Loucy (cell line): ENCODE measurements around the gene CHN2.

Experiments
- CTCF ChIP-seq: fragments of 200-600 bp; sonication (generic); conservative IDR thresholded peaks from 2 replicates; pipeline ENCODE4 v1.5.1; 2014; ENCODE audit warnings: mild to moderate bottlenecking, antibody characterized with exemption, low read length
- EZH2phosphoT487 ChIP-seq: fragments of 200-600 bp; IDR thresholded peaks from 2 replicates; pipeline ENCODE4 v1.6.1; 2018; ENCODE audit warnings: antibody characterized with exemption, mild to moderate bottlenecking, moderate library complexity, borderline replicate concordance

GRCh38 chr7:29346231-29346978 lies 151.8 kb downstream of the CHN2 start:
- TF ChIP-seq CTCF = no peak
- no peak for TF ChIP-seq EZH2phosphoT487
